BLaER1 (cell line): Measurements from ENCODE around the gene WIPF3.

ENCODE experiments used
- H3K27ac ChIP-seq: shearing (Covaris generic); formaldehyde crosslinking; 2 replicates; pipeline ENCODE4 v1.8.1; 2022
- H3K27me3 ChIP-seq: shearing (Covaris generic); formaldehyde crosslinking; 2 replicates; pipeline ENCODE4 v1.8.1; 2022
- H3K36me3 ChIP-seq: shearing (Covaris generic); formaldehyde crosslinking; 2 replicates; pipeline ENCODE4 v1.8.1; 2022
- H3K4me1 ChIP-seq: shearing (Covaris generic); formaldehyde crosslinking; 2 replicates; pipeline ENCODE4 v1.8.1; 2022
- H3K4me2 ChIP-seq: shearing (Covaris generic); formaldehyde crosslinking; 2 replicates; pipeline ENCODE4 v1.8.1; 2022
- H3K4me3 ChIP-seq: shearing (Covaris generic); formaldehyde crosslinking; 2 replicates; pipeline ENCODE4 v1.8.1; 2022
- H3K9ac ChIP-seq: shearing (Covaris generic); formaldehyde crosslinking; 2 replicates; pipeline ENCODE4 v1.8.1; 2022
- H3K9me3 ChIP-seq: shearing (Covaris generic); formaldehyde crosslinking; 2 replicates; pipeline ENCODE4 v1.8.1; 2022
- H4K20me1 ChIP-seq: shearing (Covaris generic); formaldehyde crosslinking; 2 replicates; pipeline ENCODE4 v1.8.1; 2022
- Cebpa-rat ChIP-seq: shearing (Covaris generic); IDR thresholded peaks from 2 replicates; pipeline ENCODE4 v1.8.1; 2022

WIPF3 gene

DNA sequence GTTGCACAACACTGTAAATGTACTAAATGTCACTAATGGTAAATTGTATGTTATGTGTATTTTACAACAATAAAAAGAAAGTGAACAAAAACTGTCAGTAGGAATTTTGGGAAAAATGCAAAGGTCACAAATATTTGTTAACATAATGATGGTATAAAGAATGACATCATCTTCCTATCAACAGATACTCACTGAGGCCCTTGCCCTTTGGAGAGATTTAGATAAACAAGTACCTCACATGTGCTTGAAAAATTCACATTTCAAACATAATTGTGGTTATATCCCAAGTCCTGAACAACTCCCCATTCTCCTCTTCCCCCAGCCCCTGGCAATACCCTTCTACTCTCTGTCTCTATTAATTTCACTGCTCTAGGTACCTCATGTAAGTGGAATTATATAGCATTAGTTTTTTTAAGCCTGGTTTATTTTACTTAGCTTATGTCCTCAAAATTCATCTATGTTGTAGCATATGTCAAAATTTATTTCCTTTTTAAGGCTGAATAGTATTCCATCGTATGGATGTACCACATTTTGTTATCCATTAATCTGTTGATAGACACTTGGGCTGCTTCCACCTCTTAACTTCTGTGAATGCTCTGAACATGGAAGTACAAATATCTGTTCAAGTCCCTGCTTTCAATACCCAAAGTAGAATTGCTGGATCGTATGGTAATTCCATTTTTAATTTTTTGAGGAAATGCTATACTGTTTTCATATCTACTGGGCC lies 90.5 kb downstream of the WIPF3 start:
- no peak overlapping the region for H3K27ac ChIP-seq
- H3K4me1 ChIP-seq, result no peaks in the 10 kb centered on the region
- H3K36me3 ChIP-seq, result no peaks in the 10 kb centered on the region
- H3K9me3 ChIP-seq, result peaks cover 6% of the 10 kb centered on the region; the same call in 1 of the 2 replicates
- TF ChIP-seq Cebpa-rat, result no peak
- no peaks in the 10 kb centered on the region for H3K27me3 ChIP-seq
- no peak overlapping the region for H3K4me3 ChIP-seq
- H4K20me1 ChIP-seq, result no peaks in the 10 kb centered on the region
- no peak overlapping the region for H3K9ac ChIP-seq
- H3K4me2 ChIP-seq, result no peak overlapping the region

DNA sequence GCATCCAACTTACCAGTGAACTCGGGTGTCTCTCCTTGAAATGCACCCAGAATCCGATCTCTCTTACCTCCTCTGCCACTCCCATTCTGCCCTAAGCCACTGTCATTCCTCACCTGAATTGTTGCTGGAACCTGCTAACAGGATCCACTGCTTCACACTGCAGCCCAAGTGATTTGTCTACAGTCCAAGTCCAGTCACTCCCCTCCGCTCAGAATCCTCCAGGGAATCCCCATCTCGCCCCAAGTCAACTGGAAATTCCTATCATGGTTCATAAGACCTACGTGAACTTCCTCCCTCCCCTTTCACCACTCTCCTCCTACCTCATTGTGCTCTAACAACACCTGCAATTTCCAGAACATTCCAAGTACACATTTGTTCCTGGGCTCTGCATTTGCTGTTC lies 92.0 kb downstream of the WIPF3 start:
- H3K4me3 ChIP-seq, result no peak overlapping the region
- H3K27me3 ChIP-seq, result no peaks in the 10 kb centered on the region
- H3K36me3 ChIP-seq, result no peaks in the 10 kb centered on the region
- H3K4me1 ChIP-seq, result no peaks in the 10 kb centered on the region
- TF ChIP-seq Cebpa-rat, result no peak
- no peaks in the 10 kb centered on the region for H4K20me1 ChIP-seq
- no peak overlapping the region for H3K27ac ChIP-seq
- H3K9ac ChIP-seq, result no peak overlapping the region
- peaks cover 6% of the 10 kb centered on the region; the same call in 1 of the 2 replicates for H3K9me3 ChIP-seq
- H3K4me2 ChIP-seq, result no peak overlapping the region

DNA sequence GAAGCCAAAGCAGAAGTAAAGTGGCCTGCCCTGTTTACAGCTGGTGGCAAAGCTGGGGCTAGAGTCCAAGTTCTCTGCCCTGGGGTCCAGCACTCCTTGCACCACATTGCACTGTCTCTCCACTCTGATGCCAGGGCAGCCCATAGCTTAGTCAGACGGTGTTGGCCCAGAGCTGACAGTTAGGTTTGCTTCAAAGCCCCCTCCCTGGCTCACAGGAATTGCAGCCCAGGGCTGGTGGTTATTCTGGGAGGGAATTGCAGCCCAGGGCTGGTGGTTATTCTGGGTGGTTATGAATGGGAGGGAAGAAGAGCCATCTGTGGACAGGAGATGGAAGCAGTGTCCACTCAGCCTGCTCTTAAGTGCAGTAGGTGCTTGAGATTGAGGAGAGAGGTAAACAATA lies 94.4 kb downstream of the WIPF3 start:
- H3K9me3 ChIP-seq, result peaks cover 11% of the 10 kb centered on the region
- H3K4me2 ChIP-seq, result no peak overlapping the region
- no peak for TF ChIP-seq Cebpa-rat
- no peaks in the 10 kb centered on the region for H3K36me3 ChIP-seq
- no peaks in the 10 kb centered on the region for H3K4me1 ChIP-seq
- no peaks in the 10 kb centered on the region for H4K20me1 ChIP-seq
- H3K27me3 ChIP-seq, result no peaks in the 10 kb centered on the region
- H3K27ac ChIP-seq, result no peak overlapping the region
- H3K4me3 ChIP-seq, result no peak overlapping the region
- no peak overlapping the region for H3K9ac ChIP-seq

DNA sequence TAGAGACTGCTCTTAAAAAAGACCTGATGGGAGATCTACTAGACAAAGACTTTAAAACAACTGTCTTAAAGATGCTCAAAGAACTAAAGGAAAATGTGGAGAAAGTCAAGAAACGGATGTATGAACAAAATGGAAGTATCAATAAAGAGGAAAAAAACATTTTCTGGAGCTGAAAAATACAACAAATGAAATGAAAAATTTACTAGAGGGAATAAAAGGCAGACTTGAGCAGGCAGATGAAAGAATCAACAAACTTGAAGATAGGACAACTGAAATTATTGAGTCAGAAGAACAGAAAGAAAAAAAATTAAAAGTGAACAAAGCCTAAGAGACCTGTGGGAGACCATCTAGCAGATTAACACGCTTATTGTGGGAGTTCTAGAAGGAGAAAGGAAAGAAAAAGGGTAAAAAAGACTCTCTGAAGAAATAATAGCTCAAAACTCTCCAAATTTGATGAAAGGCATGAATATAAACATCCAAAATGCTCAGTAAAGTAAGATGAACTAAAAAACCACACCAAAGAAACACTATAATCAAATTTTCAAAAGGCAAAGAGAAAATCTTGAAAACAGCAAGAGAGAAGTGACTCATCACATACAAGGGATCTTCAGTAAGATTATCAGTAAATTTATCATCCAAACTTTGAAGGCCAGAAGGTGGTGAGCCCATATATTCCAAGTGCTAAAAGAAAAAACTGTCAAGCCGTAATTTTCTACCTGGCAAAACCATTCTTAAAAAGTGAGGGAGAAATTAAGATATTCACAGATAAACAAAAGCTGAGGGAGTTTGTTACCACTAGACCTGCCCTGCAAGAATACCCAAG lies 100.1 kb downstream of the WIPF3 start:
- H3K4me3 ChIP-seq, result no peak overlapping the region
- no peak overlapping the region for H3K4me2 ChIP-seq
- H4K20me1 ChIP-seq, result no peaks in the 10 kb centered on the region
- H3K36me3 ChIP-seq, result no peaks in the 10 kb centered on the region
- H3K27ac ChIP-seq, result no peak overlapping the region
- H3K9ac ChIP-seq, result no peak overlapping the region
- no peaks in the 10 kb centered on the region for H3K27me3 ChIP-seq
- peaks cover 34% of the 10 kb centered on the region for H3K9me3 ChIP-seq
- no peaks in the 10 kb centered on the region for H3K4me1 ChIP-seq
- no peak for TF ChIP-seq Cebpa-rat

DNA sequence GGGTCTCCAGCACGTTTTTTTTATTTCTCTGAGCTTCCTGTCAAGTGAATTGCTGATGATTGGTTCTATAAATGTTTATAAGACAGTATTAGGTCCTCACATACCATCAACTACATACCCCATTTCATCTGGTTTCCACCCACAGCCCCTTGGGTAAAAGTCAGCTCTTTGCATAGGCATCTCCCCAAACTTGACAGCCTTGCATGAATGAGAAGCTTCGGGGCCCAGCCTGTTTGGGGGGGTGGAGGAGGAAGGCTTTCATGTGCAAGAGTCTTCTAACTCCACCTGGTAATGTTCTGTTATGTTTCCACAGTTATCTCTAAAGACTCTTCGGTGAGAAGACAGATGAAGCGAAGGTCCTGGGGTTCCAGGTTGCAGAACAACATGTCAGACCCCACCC lies 107.9 kb downstream of the WIPF3 start:
- no peak for TF ChIP-seq Cebpa-rat
- Histone ChIP-seq H3K4me2 (no peak overlapping the region), H3K36me3 (no peaks in the 10 kb centered on the region), H3K9me3 (no peaks in the 10 kb centered on the region), H3K4me3 (no peak overlapping the region), H4K20me1 (no peaks in the 10 kb centered on the region), H3K27ac (no peak overlapping the region), H3K4me1 (no peaks in the 10 kb centered on the region), H3K9ac (no peak overlapping the region), H3K27me3 (no peaks in the 10 kb centered on the region)

DNA sequence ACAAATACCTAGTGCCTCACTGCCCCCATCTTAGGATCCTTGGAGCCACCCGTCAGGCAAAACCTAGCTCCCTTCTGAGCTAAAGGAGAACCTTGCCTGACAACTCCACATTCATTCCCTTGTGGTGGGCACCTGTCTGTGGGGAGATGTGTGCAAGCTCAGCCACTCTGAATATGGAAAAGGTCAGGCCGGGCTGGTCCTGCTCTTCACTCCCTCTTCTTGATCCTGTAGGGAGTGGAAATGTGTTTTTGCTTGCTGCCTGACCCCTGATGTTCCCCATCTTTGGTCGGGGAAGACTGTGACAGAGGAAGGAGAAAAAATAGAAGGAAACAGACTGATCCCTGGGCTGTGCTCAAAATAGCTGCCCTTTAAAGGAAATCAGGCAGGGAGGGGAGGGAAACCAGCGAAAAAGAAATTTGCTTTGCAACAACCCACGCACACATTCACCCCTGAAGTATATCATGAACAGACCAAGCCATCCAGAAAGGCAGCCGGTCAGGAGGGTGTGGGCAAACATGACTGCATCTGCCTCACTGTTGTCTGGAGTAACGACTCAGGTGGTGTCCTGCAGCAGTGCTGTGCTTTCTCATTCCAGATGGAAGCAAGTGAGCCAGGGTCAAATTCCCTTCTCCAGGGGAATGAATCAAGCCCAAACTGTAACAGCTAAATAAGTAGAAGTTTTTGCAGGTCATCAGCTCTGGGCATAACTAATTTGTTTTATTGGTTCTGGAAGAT lies 109.3 kb downstream of the WIPF3 start:
- no peaks in the 10 kb centered on the region for H3K9me3 ChIP-seq
- no peaks in the 10 kb centered on the region for H3K36me3 ChIP-seq
- TF ChIP-seq Cebpa-rat, result no peak
- H3K4me2 ChIP-seq, result no peak overlapping the region
- no peak overlapping the region for H3K27ac ChIP-seq
- no peaks in the 10 kb centered on the region for H4K20me1 ChIP-seq
- H3K27me3 ChIP-seq, result no peaks in the 10 kb centered on the region
- no peak overlapping the region for H3K4me3 ChIP-seq
- H3K9ac ChIP-seq, result no peak overlapping the region
- no peaks in the 10 kb centered on the region for H3K4me1 ChIP-seq

DNA sequence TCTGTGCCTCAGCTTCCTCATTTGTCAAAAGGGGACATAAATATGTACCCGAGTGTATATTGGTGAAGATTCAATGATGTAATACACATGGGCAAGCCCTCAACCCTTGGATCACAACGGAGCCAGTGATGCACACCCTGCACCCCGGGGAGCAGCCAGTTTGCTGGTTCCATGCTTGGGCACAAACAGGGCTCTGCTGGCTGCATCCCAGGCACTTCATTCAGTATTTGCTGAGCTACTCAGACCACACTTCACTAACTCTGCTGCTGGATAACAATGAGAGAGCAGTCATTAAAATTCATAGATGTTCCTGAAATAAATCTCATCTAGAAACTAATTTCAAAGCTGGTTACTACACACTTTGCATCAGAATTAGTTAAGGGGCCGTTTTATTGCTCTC lies 111.3 kb downstream of the WIPF3 start:
- no peak for TF ChIP-seq Cebpa-rat

DNA sequence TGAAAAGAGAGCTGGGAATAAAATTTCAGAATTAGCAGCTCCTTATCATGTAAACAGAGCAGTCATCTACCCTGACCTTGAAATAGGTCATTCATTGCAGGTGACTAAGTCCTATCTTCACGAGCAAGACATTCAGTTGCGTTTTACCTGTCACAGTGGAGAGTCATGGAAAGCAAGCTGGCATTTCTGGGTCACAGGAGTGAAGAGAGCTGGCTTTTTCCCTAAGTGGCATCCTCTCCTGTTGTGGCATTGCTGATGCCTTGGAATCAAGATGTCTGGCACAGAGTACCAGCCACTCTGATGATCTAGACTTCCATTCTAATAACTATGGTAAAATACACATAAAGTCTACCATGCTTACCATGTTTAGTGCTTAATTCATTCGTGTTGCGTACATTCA lies 112.5 kb downstream of the WIPF3 start:
- Histone ChIP-seq H3K4me2 (no peak overlapping the region), H3K4me1 (no peaks in the 10 kb centered on the region), H3K27ac (no peak overlapping the region), H3K36me3 (no peaks in the 10 kb centered on the region), H3K9me3 (no peaks in the 10 kb centered on the region), H3K9ac (no peak overlapping the region), H3K4me3 (no peak overlapping the region), H4K20me1 (no peaks in the 10 kb centered on the region), H3K27me3 (no peaks in the 10 kb centered on the region)
- no peak for TF ChIP-seq Cebpa-rat

More for the DNA sequence above, 111.3 kb downstream of the WIPF3 start:
- Histone ChIP-seq H3K4me1 (no peaks in the 10 kb centered on the region), H3K4me3 (no peak overlapping the region), H3K9ac (no peak overlapping the region), H4K20me1 (no peaks in the 10 kb centered on the region), H3K4me2 (no peak overlapping the region), H3K27me3 (no peaks in the 10 kb centered on the region), H3K36me3 (no peaks in the 10 kb centered on the region), H3K9me3 (no peaks in the 10 kb centered on the region), H3K27ac (no peak overlapping the region)

DNA sequence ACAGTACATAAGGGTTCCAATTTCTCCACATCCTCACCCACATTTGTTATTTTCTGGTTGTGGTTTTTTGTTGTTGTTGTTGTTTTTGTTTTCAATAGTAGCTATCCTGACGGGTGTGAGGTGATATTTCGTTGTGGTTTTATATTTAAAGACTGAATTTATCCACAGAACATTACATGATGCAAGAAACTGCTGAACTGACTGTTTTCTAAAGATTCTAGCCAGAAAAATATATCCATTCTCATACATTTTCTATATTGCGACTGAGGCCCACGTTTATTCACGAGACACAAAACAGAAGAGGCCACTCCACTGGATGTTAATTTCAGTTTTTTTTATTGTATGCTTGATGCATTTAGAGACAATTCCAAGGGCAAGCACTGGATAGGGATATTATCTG lies 113.5 kb downstream of the WIPF3 start:
- Histone ChIP-seq H3K9ac (no peak overlapping the region), H3K4me2 (no peak overlapping the region), H3K9me3 (no peaks in the 10 kb centered on the region), H4K20me1 (no peaks in the 10 kb centered on the region), H3K27ac (no peak overlapping the region), H3K4me3 (no peak overlapping the region), H3K27me3 (no peaks in the 10 kb centered on the region), H3K36me3 (no peaks in the 10 kb centered on the region), H3K4me1 (no peaks in the 10 kb centered on the region)
- no peak for TF ChIP-seq Cebpa-rat

DNA sequence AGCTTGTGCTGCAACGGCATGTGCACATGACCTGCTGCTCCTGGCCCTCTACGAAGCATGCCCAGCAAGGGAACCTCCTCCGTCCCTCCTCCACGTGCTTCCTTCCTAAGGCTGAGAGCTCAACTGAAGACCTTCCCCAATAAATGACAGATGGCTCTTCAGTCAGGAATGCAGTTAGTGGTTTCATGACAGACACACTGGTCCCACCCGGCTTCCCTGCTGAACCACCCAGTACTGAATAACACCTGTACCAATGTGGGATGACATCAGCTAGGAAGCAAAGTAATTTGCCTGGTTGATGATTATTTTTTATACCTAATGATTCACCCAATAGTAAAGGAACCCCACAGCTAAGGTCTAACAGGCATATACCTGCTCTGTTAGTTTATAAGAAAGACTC lies 114.2 kb downstream of the WIPF3 start:
- Histone ChIP-seq H3K27me3 (no peaks in the 10 kb centered on the region), H3K36me3 (no peaks in the 10 kb centered on the region), H3K4me1 (no peaks in the 10 kb centered on the region), H3K4me3 (no peak overlapping the region), H3K9ac (no peak overlapping the region), H3K4me2 (no peak overlapping the region), H4K20me1 (no peaks in the 10 kb centered on the region), H3K27ac (no peak overlapping the region), H3K9me3 (no peaks in the 10 kb centered on the region)
- no peak for TF ChIP-seq Cebpa-rat
